ENCODE results near the gene EFL1. TPM values are rescaled to one million over a fixed set of nuclear protein-coding genes. Genes with fewer than 3 reads are reported as not detected.

Gene EFL1
- total RNA-seq, 1 donor from 2014 or later = 13.8 TPM

DNA sequence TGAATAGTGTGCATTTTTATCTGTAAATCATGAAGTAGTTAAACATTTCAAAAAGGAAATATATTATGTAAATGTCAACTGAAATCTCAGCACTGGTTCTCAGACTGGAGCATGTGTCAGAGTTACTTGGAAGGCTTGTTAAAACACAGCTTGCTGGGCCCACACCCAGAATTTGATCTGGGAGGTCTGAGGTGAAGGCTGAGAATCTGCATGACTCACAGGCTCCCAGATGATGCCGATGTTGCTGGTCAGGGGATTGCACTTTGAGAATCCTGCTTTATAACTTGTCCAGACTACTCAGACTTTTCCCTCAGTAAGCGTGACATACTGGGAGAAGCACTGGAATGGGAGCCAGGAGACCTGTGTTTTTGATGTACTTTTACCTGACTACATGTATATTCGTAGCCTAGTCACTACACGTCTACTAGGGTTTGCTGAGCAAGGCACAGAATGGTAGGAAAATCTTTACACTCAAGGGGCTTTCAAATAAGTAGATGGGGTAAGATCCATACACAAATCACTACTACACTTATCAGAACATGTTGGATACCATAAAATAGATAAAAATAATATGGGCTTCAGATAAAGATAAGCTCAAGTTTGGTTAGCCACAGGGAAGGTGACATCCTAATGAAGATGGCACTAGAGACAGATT is 139.7 kb downstream of the EFL1 start:
- no peak overlapping the region for H3K4me3 ChIP-seq

DNA sequence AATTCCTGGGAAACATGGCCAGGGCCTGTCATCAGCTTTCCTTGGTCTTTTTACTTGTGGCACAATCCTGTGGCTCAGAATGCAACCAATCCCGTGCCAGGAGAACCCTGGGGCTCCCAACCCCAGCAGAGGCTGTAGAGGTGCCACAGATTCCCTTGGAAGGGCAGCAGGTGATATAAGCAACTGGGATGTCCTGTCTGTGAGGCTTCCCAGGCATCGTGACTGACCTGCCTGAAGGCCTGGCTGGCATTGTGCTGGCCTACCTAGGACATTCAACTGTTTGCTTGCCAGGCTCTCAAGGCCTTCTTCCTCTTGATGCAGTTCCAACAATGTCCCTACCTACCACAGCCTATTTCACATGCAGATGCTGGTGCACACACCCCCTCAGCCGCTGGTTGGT is 144.5 kb downstream of the EFL1 start:
- no peak for DNase-seq
- no peak for TF ChIP-seq CTCF (IDR thresholded peaks at IDR 0.05)

More for the DNA sequence above, 139.7 kb downstream of the EFL1 start:
- ATAC-seq = no peak
- no peaks in the 10 kb centered on the region for H3K9me3 ChIP-seq
- H3K36me3 ChIP-seq = no peaks in the 10 kb centered on the region
- no peak overlapping the region for H3K27ac ChIP-seq
- no peaks in the 10 kb centered on the region for H3K27me3 ChIP-seq
- no peaks in the 10 kb centered on the region for H3K4me1 ChIP-seq
- intact Hi-C loops (cut with DNase I) = no loop called here
- DNase-seq = no peak
- TF ChIP-seq CTCF (IDR thresholded peaks at IDR 0.05) = no peak

GRCh38 chr15:82117296-82117695 is 145.2 kb downstream of the EFL1 start:
- intact Hi-C loops (cut with DNase I) = no loop called here
- DNase-seq = no peak
- no peak for ATAC-seq
- Histone ChIP-seq H3K9me3 (no peaks in the 10 kb centered on the region), H3K27me3 (no peaks in the 10 kb centered on the region), H3K4me3 (no peak overlapping the region), H3K27ac (no peak overlapping the region), H3K36me3 (no peaks in the 10 kb centered on the region), H3K4me1 (no peaks in the 10 kb centered on the region)
- no peak for TF ChIP-seq CTCF (IDR thresholded peaks at IDR 0.05)

More for the DNA sequence above, 144.5 kb downstream of the EFL1 start:
- H3K4me3 ChIP-seq = no peak overlapping the region
- H3K4me1 ChIP-seq = no peaks in the 10 kb centered on the region
- intact Hi-C loops (cut with DNase I) = no loop called here
- H3K27ac ChIP-seq = no peak overlapping the region
- no peaks in the 10 kb centered on the region for H3K9me3 ChIP-seq
- ATAC-seq = no peak
- no peaks in the 10 kb centered on the region for H3K36me3 ChIP-seq
- H3K27me3 ChIP-seq = no peaks in the 10 kb centered on the region

DNA sequence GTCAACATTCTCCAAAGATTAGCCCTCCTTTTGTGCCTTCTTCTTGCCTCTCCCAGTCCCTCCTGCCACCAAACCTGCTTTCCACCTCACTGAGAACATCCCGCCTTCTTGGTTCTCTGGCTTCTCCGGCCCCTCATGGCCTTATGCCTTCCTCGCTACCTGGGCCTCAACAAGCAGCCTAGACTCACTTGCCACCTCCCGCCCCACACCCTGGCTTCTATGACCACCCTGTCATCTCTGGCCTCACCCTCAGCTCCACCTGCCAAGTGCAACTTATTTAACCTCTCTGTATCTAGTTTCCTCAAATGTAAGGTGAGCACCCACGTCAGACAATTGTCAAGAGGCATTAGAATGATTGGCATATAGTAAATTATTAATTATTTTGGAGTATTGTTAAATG is 147.9 kb downstream of the EFL1 start:
- no peak for ATAC-seq
- TF ChIP-seq CTCF (IDR thresholded peaks at IDR 0.05) = no peak
- no peak overlapping the region for H3K27ac ChIP-seq
- intact Hi-C loops (cut with DNase I) = no loop called here
- H3K9me3 ChIP-seq = no peaks in the 10 kb centered on the region
- no peaks in the 10 kb centered on the region for H3K36me3 ChIP-seq
- DNase-seq = no peak
- no peaks in the 10 kb centered on the region for H3K4me1 ChIP-seq
- no peak overlapping the region for H3K4me3 ChIP-seq
- H3K27me3 ChIP-seq = no peaks in the 10 kb centered on the region

GRCh38 chr15:82113106-82113715 is 149.3 kb downstream of the EFL1 start:
- Histone ChIP-seq H3K27me3 (no peaks in the 10 kb centered on the region), H3K9me3 (no peaks in the 10 kb centered on the region), H3K36me3 (no peaks in the 10 kb centered on the region), H3K4me1 (no peaks in the 10 kb centered on the region), H3K4me3 (no peak overlapping the region), H3K27ac (no peak overlapping the region)
- intact Hi-C loops (cut with DNase I) = no loop called here
- no peak for TF ChIP-seq CTCF (IDR thresholded peaks at IDR 0.05)
- ATAC-seq (no peak), DNase-seq (no peak)
